ENCODE results near the gene SPRY4.

The SPRY4 gene

GRCh38 chr5:142292249-142292648 lies 32.6 kb downstream of the SPRY4 start:
- Histone ChIP-seq H2AFZ (ENCODE audit: low read depth, low read length) (no peak overlapping the region), H3K27me3 (ENCODE audit: insufficient read depth, low read length) (no peaks in the 10 kb centered on the region), H3K36me3 (ENCODE audit: insufficient read depth, low read length) (no peaks in the 10 kb centered on the region), H3K4me1 (ENCODE audit: insufficient read depth, low read length) (peaks cover 15% of the 10 kb centered on the region), H3K9me3 (ENCODE audit: low read length) (no peaks in the 10 kb centered on the region), H3K4me3 (ENCODE audit: low read length) (no peak overlapping the region)

- peaks cover 11% of the 10 kb centered on the region for H3K4me1 ChIP-seq (ENCODE audit: insufficient read depth, low read length)
- no peaks in the 10 kb centered on the region for H3K9me3 ChIP-seq (ENCODE audit: low read length)
- no peaks in the 10 kb centered on the region for H3K27me3 ChIP-seq (ENCODE audit: insufficient read depth, low read length)
- no peak overlapping the region for H3K4me3 ChIP-seq (ENCODE audit: low read length)
- H3K36me3 ChIP-seq (ENCODE audit: insufficient read depth, low read length), result no peaks in the 10 kb centered on the region
- no peak overlapping the region for H2AFZ ChIP-seq (ENCODE audit: low read depth, low read length)
Observed at GRCh38 chr5:142290577-142291299, 34.1 kb downstream of the SPRY4 start.

GRCh38 chr5:142289708-142290576 lies 34.9 kb downstream of the SPRY4 start:
- peaks cover 11% of the 10 kb centered on the region for H3K4me1 ChIP-seq (ENCODE audit: insufficient read depth, low read length)
- no peak overlapping the region for H2AFZ ChIP-seq (ENCODE audit: low read depth, low read length)
- H3K27me3 ChIP-seq (ENCODE audit: insufficient read depth, low read length), result no peaks in the 10 kb centered on the region
- H3K4me3 ChIP-seq (ENCODE audit: low read length), result no peak overlapping the region
- no peaks in the 10 kb centered on the region for H3K36me3 ChIP-seq (ENCODE audit: insufficient read depth, low read length)
- no peaks in the 10 kb centered on the region for H3K9me3 ChIP-seq (ENCODE audit: low read length)

GRCh38 chr5:142287973-142288313 lies 36.9 kb downstream of the SPRY4 start:
- Histone ChIP-seq H2AFZ (ENCODE audit: low read depth, low read length) (no peak overlapping the region), H3K4me1 (ENCODE audit: insufficient read depth, low read length) (peaks cover 11% of the 10 kb centered on the region), H3K36me3 (ENCODE audit: insufficient read depth, low read length) (no peaks in the 10 kb centered on the region), H3K4me3 (ENCODE audit: low read length) (no peak overlapping the region), H3K9me3 (ENCODE audit: low read length) (no peaks in the 10 kb centered on the region), H3K27me3 (ENCODE audit: insufficient read depth, low read length) (no peaks in the 10 kb centered on the region)

GRCh38 chr5:142287096-142287972 lies 37.5 kb downstream of the SPRY4 start:
- H2AFZ ChIP-seq (ENCODE audit: low read depth, low read length), result no peak overlapping the region
- H3K4me1 ChIP-seq (ENCODE audit: insufficient read depth, low read length), result peaks cover 11% of the 10 kb centered on the region
- no peak overlapping the region for H3K4me3 ChIP-seq (ENCODE audit: low read length)
- H3K9me3 ChIP-seq (ENCODE audit: low read length), result no peaks in the 10 kb centered on the region
- H3K27me3 ChIP-seq (ENCODE audit: insufficient read depth, low read length), result no peaks in the 10 kb centered on the region
- H3K36me3 ChIP-seq (ENCODE audit: insufficient read depth, low read length), result no peaks in the 10 kb centered on the region

GRCh38 chr5:142286111-142286510 lies 38.7 kb downstream of the SPRY4 start:
- no peak overlapping the region for H2AFZ ChIP-seq (ENCODE audit: low read depth, low read length)
- H3K9me3 ChIP-seq (ENCODE audit: low read length), result no peaks in the 10 kb centered on the region
- no peak overlapping the region for H3K4me3 ChIP-seq (ENCODE audit: low read length)
- H3K4me1 ChIP-seq (ENCODE audit: insufficient read depth, low read length), result peaks cover 11% of the 10 kb centered on the region
- no peaks in the 10 kb centered on the region for H3K27me3 ChIP-seq (ENCODE audit: insufficient read depth, low read length)
- no peaks in the 10 kb centered on the region for H3K36me3 ChIP-seq (ENCODE audit: insufficient read depth, low read length)

- Histone ChIP-seq H3K4me3 (ENCODE audit: low read length) (no peak overlapping the region), H3K9me3 (ENCODE audit: low read length) (no peaks in the 10 kb centered on the region), H3K27me3 (ENCODE audit: insufficient read depth, low read length) (no peaks in the 10 kb centered on the region), H3K4me1 (ENCODE audit: insufficient read depth, low read length) (peaks cover 6% of the 10 kb centered on the region), H3K36me3 (ENCODE audit: insufficient read depth, low read length) (no peaks in the 10 kb centered on the region), H2AFZ (ENCODE audit: low read depth, low read length) (no peak overlapping the region)
Observed at GRCh38 chr5:142283304-142283703, 41.5 kb downstream of the SPRY4 start.

GRCh38 chr5:142281966-142282365 lies 42.9 kb downstream of the SPRY4 start:
- Histone ChIP-seq H3K36me3 (ENCODE audit: insufficient read depth, low read length) (no peaks in the 10 kb centered on the region), H3K9me3 (ENCODE audit: low read length) (no peaks in the 10 kb centered on the region), H3K4me1 (ENCODE audit: insufficient read depth, low read length) (peaks cover 3% of the 10 kb centered on the region), H3K4me3 (ENCODE audit: low read length) (no peak overlapping the region), H2AFZ (ENCODE audit: low read depth, low read length) (no peak overlapping the region), H3K27me3 (ENCODE audit: insufficient read depth, low read length) (no peaks in the 10 kb centered on the region)

- Histone ChIP-seq H3K4me1 (ENCODE audit: insufficient read depth, low read length) (peaks cover 3% of the 10 kb centered on the region), H3K27me3 (ENCODE audit: insufficient read depth, low read length) (no peaks in the 10 kb centered on the region), H3K36me3 (ENCODE audit: insufficient read depth, low read length) (no peaks in the 10 kb centered on the region), H2AFZ (ENCODE audit: low read depth, low read length) (no peak overlapping the region), H3K4me3 (ENCODE audit: low read length) (no peak overlapping the region), H3K9me3 (ENCODE audit: low read length) (no peaks in the 10 kb centered on the region)
Observed at GRCh38 chr5:142281008-142281367, 43.8 kb downstream of the SPRY4 start.

- peaks cover 3% of the 10 kb centered on the region for H3K4me1 ChIP-seq (ENCODE audit: insufficient read depth, low read length)
- no peaks in the 10 kb centered on the region for H3K36me3 ChIP-seq (ENCODE audit: insufficient read depth, low read length)
- H3K4me3 ChIP-seq (ENCODE audit: low read length), result no peak overlapping the region
- no peaks in the 10 kb centered on the region for H3K9me3 ChIP-seq (ENCODE audit: low read length)
- no peak overlapping the region for H2AFZ ChIP-seq (ENCODE audit: low read depth, low read length)
- no peaks in the 10 kb centered on the region for H3K27me3 ChIP-seq (ENCODE audit: insufficient read depth, low read length)
Observed at GRCh38 chr5:142280066-142281007, 44.5 kb downstream of the SPRY4 start.

GRCh38 chr5:142278627-142279026 lies 46.2 kb downstream of the SPRY4 start:
- Histone ChIP-seq H3K9me3 (ENCODE audit: low read length) (no peaks in the 10 kb centered on the region), H3K36me3 (ENCODE audit: insufficient read depth, low read length) (no peaks in the 10 kb centered on the region), H3K4me3 (ENCODE audit: low read length) (no peak overlapping the region), H2AFZ (ENCODE audit: low read depth, low read length) (no peak overlapping the region), H3K4me1 (ENCODE audit: insufficient read depth, low read length) (peaks cover 3% of the 10 kb centered on the region), H3K27me3 (ENCODE audit: insufficient read depth, low read length) (no peaks in the 10 kb centered on the region)

- Histone ChIP-seq H3K9me3 (ENCODE audit: low read length) (no peaks in the 10 kb centered on the region), H3K4me3 (ENCODE audit: low read length) (no peak overlapping the region), H3K4me1 (ENCODE audit: insufficient read depth, low read length) (peaks cover 3% of the 10 kb centered on the region), H2AFZ (ENCODE audit: low read depth, low read length) (no peak overlapping the region), H3K27me3 (ENCODE audit: insufficient read depth, low read length) (no peaks in the 10 kb centered on the region), H3K36me3 (ENCODE audit: insufficient read depth, low read length) (no peaks in the 10 kb centered on the region)
Observed at GRCh38 chr5:142277796-142278195, 47.0 kb downstream of the SPRY4 start.
